ENCODE results near the gene LAMC3.

DNA sequence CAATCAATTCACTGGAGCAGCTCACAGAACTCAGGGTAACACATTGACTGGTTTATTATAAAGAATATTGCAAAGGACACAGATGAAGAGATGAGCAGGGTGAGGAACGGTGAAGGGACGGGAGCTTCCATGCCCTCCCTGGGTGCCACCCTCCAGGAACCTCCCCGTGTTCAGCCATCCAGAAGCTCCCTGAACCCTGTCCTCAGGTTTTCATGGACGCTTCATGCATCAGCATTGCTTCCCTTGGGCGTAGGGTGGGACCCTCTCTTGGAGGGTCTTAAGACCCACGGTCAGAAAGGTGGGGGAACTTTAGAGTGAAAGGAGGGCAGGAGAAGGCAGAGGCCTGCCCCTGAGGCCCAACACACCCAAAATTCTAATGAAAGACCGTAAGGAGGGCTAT is 12.8 kb downstream of the LAMC3 start:
- TF ChIP-seq POLR2A (IDR thresholded peaks at IDR 0.05; ENCODE audit: low read depth, low read length): no peak
- TF ChIP-seq POLR2AphosphoS5 (IDR thresholded peaks at IDR 0.05; ENCODE audit: low read depth, low read length): no peak
- no peak for TF ChIP-seq TAF1 (IDR thresholded peaks at IDR 0.05; ENCODE audit: borderline replicate concordance, low read depth, low read length)

Measured in GM12892 (cell line).